Thyroid gland (tissue), 4 donors: ENCODE measurements around the gene GLCCI1. TPM values are rescaled to one million over a fixed set of nuclear protein-coding genes. Genes with fewer than 3 reads are reported as not detected.
"Not testable (repeated sequence)": the region's sequence is repeated elsewhere in the genome, so short reads cannot be mapped to it uniquely, and the experiment has no call there.

Experiments
- DNase-seq, 2 donors: peaks; one replicate each; pipeline ENCODE4 v3.0.0-alpha.2; 2019
- H3K27ac ChIP-seq, 3 donors: fragments of 200-600 bp; sonication (generic); 1 replicate in 2 of 3; 2 replicates in 1 of 3; pipeline ENCODE4 v1.5.1; 2016 to 2019; ENCODE audit warnings: mild to moderate bottlenecking in 1 of 3, moderate library complexity in 1 of 3
- H3K27me3 ChIP-seq: fragments of 200-600 bp; sonication (generic); one replicate; pipeline ENCODE4 v1.5.1; 2019
- H3K36me3 ChIP-seq, 2 donors: fragments of 200-600 bp; sonication (generic); one replicate each; pipeline ENCODE4 v1.5.1; 2016 to 2019
- H3K4me1 ChIP-seq, 2 donors: fragments of 200-600 bp; sonication (generic); one replicate each; pipeline ENCODE4 v1.5.1; 2017 to 2019
- H3K4me3 ChIP-seq, 3 donors: fragments of 200-600 bp; sonication (generic); replicated peaks in 1 of 3; 1 replicate in 2 of 3; 2 replicates in 1 of 3; pipeline ENCODE4 v1.5.1; 2016; ENCODE audit warnings: mild to moderate bottlenecking in 1 of 3
- H3K9me3 ChIP-seq: fragments of 200-600 bp; sonication (generic); one replicate; pipeline ENCODE4 v1.5.1; 2017
- CTCF ChIP-seq, 6 experiments: fragments of 200-600 bp in 3 of 6; fragments of 450-650 bp in 3 of 6; sonication (generic) in 3 of 6; IDR thresholded peaks; one replicate each; pipeline ENCODE4 v1.5.1; 2016 to 2019; ENCODE audit warnings: antibody characterized with exemption in 6 of 6, mild to moderate bottlenecking in 2 of 6, inconsistent platforms in 1 of 6, moderate library complexity in 1 of 6
- POLR2A ChIP-seq, 2 donors: fragments of 450-650 bp; IDR thresholded peaks; one replicate each; pipeline ENCODE4 v1.6.1; 2017; ENCODE audit warnings: antibody characterized with exemption in 2 of 2, mild to moderate bottlenecking in 2 of 2, moderate library complexity in 1 of 2
- WGBS, 2 donors: methylation state at CpG; one replicate each; pipeline ENCODE4 v1.1.5; 2017; 5-methylcytosine and 5-hydroxymethylcytosine counted together
- intact Hi-C: fragments of 100-400 bp; cut with DNase I; formaldehyde crosslinking; loops from one replicate; pipeline ENCODE4 v1.15.1; 2023
- total RNA-seq, 4 donors: library from RNA; depleted of rRNA; stranded (reverse); fragments of >200 nt; gene quantifications; one replicate each; pipeline ENCODE4 v1.2.3, GENCODE V29; 2016

The GLCCI1 gene
- total RNA-seq, 4 donors from 2014 or later, result 64.1 to 115 (median 68.9) TPM

GRCh38 chr7:8094164-8095140 lies 125.9 kb downstream of the GLCCI1 start:
- Histone ChIP-seq H3K27me3 (no peaks in the 10 kb centered on the region), H3K27ac (no peak overlapping the region), H3K9me3 (no peaks in the 10 kb centered on the region), H3K4me3 (no peak overlapping the region), H3K36me3 (no peaks in the 10 kb centered on the region), H3K4me1 (peaks cover 0 to 3% of the 10 kb centered on the region in 2 donors)
- intact Hi-C loops, result no loop called here
- no peak for TF ChIP-seq CTCF (IDR thresholded peaks at IDR 0.05)
- DNase-seq, result no peak
- 93% methylated on average over 8 of the region's 8 CpGs for WGBS, 2 donors

- H3K4me3 ChIP-seq, intact Hi-C loops, H3K36me3 ChIP-seq, H3K27ac ChIP-seq, DNase-seq, H3K4me1 ChIP-seq, H3K9me3 ChIP-seq, H3K27me3 ChIP-seq: not testable (repeated sequence)
- WGBS, 2 donors, result 93% methylated on average over 4 of the region's 4 CpGs
Measured at GRCh38 chr7:8101292-8101691, 132.7 kb downstream of the GLCCI1 start.

GRCh38 chr7:8103282-8103681 lies 134.7 kb downstream of the GLCCI1 start:
- H3K27ac ChIP-seq, result no peak overlapping the region
- 79 to 86% methylated on average over 9 of the region's 9 CpGs for WGBS, 2 donors
- no peaks in the 10 kb centered on the region for H3K9me3 ChIP-seq
- DNase-seq, result no peak
- intact Hi-C loops, result no loop called here
- H3K36me3 ChIP-seq, result no peaks in the 10 kb centered on the region
- H3K4me3 ChIP-seq, result no peak overlapping the region
- TF ChIP-seq POLR2A (IDR thresholded peaks at IDR 0.05) (no peak), CTCF (IDR thresholded peaks at IDR 0.05) (no peak)
- peaks cover 0 to 9% of the 10 kb centered on the region in 2 donors for H3K4me1 ChIP-seq
- no peaks in the 10 kb centered on the region for H3K27me3 ChIP-seq

GRCh38 chr7:8105449-8106095 lies 137.0 kb downstream of the GLCCI1 start:
- intact Hi-C loops, result no loop called here
- no peaks in the 10 kb centered on the region for H3K27me3 ChIP-seq
- no peaks in the 10 kb centered on the region for H3K36me3 ChIP-seq
- H3K4me3 ChIP-seq, result no peak overlapping the region
- TF ChIP-seq CTCF (IDR thresholded peaks at IDR 0.05), result no peak
- no peak for TF ChIP-seq POLR2A (IDR thresholded peaks at IDR 0.05)
- peaks cover 0 to 9% of the 10 kb centered on the region in 2 donors for H3K4me1 ChIP-seq
- DNase-seq, result no peak
- 58 to 59% methylated on average over 4 of the region's 4 CpGs for WGBS, 2 donors
- no peaks in the 10 kb centered on the region for H3K9me3 ChIP-seq
- no peak overlapping the region for H3K27ac ChIP-seq

GRCh38 chr7:8109196-8110022 lies 140.8 kb downstream of the GLCCI1 start:
- no peak for DNase-seq
- H3K36me3 ChIP-seq, result no peaks in the 10 kb centered on the region
- whole genome bisulfite sequencing, 2 donors, result 81% methylated on average over 4 of the region's 4 CpGs
- H3K27ac ChIP-seq, result no peak overlapping the region
- peaks cover 0 to 9% of the 10 kb centered on the region in 2 donors for H3K4me1 ChIP-seq
- H3K9me3 ChIP-seq, result no peaks in the 10 kb centered on the region
- no peak overlapping the region for H3K4me3 ChIP-seq
- no peaks in the 10 kb centered on the region for H3K27me3 ChIP-seq
- no peak for TF ChIP-seq POLR2A (IDR thresholded peaks at IDR 0.05)
- TF ChIP-seq CTCF (IDR thresholded peaks at IDR 0.05), result no peak
- intact Hi-C loops, result no loop called here
